ENCODE measurements around the gene GATAD2B. TPM values are rescaled to one million over a fixed set of nuclear protein-coding genes. Genes with fewer than 3 reads are reported as not detected.
A peak's percentile ranks its signal among the peaks of the same experiment; 100 is the strongest.
"Not testable (repeated sequence)": the region's sequence is repeated elsewhere in the genome, so short reads cannot be mapped to it uniquely, and the experiment has no call there.

The GATAD2B gene
- total RNA-seq, 4 donors from 2014 or later = 20.1 to 28.8 (median 21.5) TPM

- intact Hi-C loops (cut with DNase I) = no loop called here
- no peak for TF ChIP-seq CTCF (IDR thresholded peaks at IDR 0.05)
- no peak for TF ChIP-seq POLR2A (IDR thresholded peaks at IDR 0.05)
- no peak overlapping the region for H3K4me3 ChIP-seq (replicated peaks in 1 of 3)
These were observed 77.6 kb downstream of the GATAD2B start for GRCh38 chr1:153845158-153845557.

GRCh38 chr1:153844349-153844748 is 78.4 kb downstream of the GATAD2B start:
- H3K27ac ChIP-seq; H3K4me3 ChIP-seq (replicated peaks in 1 of 3); H3K9me3 ChIP-seq; DNase-seq; H3K4me1 ChIP-seq; intact Hi-C loops (cut with DNase I); H3K27me3 ChIP-seq; H3K36me3 ChIP-seq: not testable (repeated sequence)
- WGBS, 2 donors = 50 to 89% methylated on average over 3 of the region's 3 CpGs

More at GRCh38 chr1:153845158-153845557, 77.6 kb downstream of the GATAD2B start:
- DNase-seq = no peak
- H3K4me1 ChIP-seq = peaks cover 0 to 5% of the 10 kb centered on the region in 2 donors
- no peaks in the 10 kb centered on the region for H3K9me3 ChIP-seq
- no peaks in the 10 kb centered on the region for H3K27me3 ChIP-seq
- no peaks in the 10 kb centered on the region for H3K36me3 ChIP-seq
- WGBS, 2 donors = 96 to 98% methylated on average over 3 of the region's 3 CpGs
- no peak overlapping the region for H3K27ac ChIP-seq

- H3K27ac ChIP-seq = no peak overlapping the region
- intact Hi-C loops (cut with DNase I) = no loop called here
- no peaks in the 10 kb centered on the region for H3K9me3 ChIP-seq
These were observed 80.7 kb downstream of the GATAD2B start for GRCh38 chr1:153842006-153842471.

GRCh38 chr1:153841463-153841994 is 81.2 kb downstream of the GATAD2B start:
- no peak overlapping the region for H3K4me3 ChIP-seq (replicated peaks in 1 of 3)
- intact Hi-C loops (cut with DNase I) = no loop called here
- WGBS, 2 donors = 95 to 96% methylated on average over 3 of the region's 3 CpGs
- no peaks in the 10 kb centered on the region for H3K27me3 ChIP-seq
- H3K36me3 ChIP-seq = no peaks in the 10 kb centered on the region
- no peaks in the 10 kb centered on the region for H3K9me3 ChIP-seq
- no peak for TF ChIP-seq CTCF (IDR thresholded peaks at IDR 0.05)
- TF ChIP-seq POLR2A (IDR thresholded peaks at IDR 0.05) = no peak
- no peak for DNase-seq
- H3K27ac ChIP-seq = no peak overlapping the region
- H3K4me1 ChIP-seq = no peaks in the 10 kb centered on the region

More at GRCh38 chr1:153842006-153842471, 80.7 kb downstream of the GATAD2B start:
- Histone ChIP-seq H3K4me1 (no peaks in the 10 kb centered on the region), H3K4me3 (replicated peaks in 1 of 3) (no peak overlapping the region), H3K36me3 (no peaks in the 10 kb centered on the region), H3K27me3 (no peaks in the 10 kb centered on the region)
- TF ChIP-seq POLR2A (IDR thresholded peaks at IDR 0.05) (no peak), CTCF (IDR thresholded peaks at IDR 0.05) (no peak)
- WGBS, 2 donors = 86 to 91% methylated on average over 3 of the region's 3 CpGs
- peak in 1 of 2 donors; percentile 10 for DNase-seq

GRCh38 chr1:153840774-153841173 is 82.0 kb downstream of the GATAD2B start:
- H3K4me1 ChIP-seq; H3K27ac ChIP-seq; H3K9me3 ChIP-seq; H3K4me3 ChIP-seq (replicated peaks in 1 of 3); intact Hi-C loops (cut with DNase I); H3K27me3 ChIP-seq; H3K36me3 ChIP-seq: not testable (repeated sequence)
- WGBS, 2 donors = 85 to 90% methylated on average over 14 of the region's 14 CpGs
- DNase-seq = peak in 1 of 2 donors; percentile 6

GRCh38 chr1:153833968-153834367 is 88.8 kb downstream of the GATAD2B start:
- H3K4me1 ChIP-seq; H3K27ac ChIP-seq; DNase-seq; H3K27me3 ChIP-seq; H3K9me3 ChIP-seq; H3K36me3 ChIP-seq; H3K4me3 ChIP-seq (replicated peaks in 1 of 3); intact Hi-C loops (cut with DNase I): not testable (repeated sequence)
- WGBS, 2 donors = 94 to 95% methylated on average over 8 of the region's 8 CpGs

Data from thyroid gland (tissue), 4 donors.